Measurements from ENCODE around the gene RRP36. TPM values are rescaled to one million over a fixed set of nuclear protein-coding genes. Genes with fewer than 3 reads are reported as not detected.

Gene RRP36
- total and polyA plus RNA-seq, 4 donors: 23.4 to 33.4 (median 26.2) TPM

DNA sequence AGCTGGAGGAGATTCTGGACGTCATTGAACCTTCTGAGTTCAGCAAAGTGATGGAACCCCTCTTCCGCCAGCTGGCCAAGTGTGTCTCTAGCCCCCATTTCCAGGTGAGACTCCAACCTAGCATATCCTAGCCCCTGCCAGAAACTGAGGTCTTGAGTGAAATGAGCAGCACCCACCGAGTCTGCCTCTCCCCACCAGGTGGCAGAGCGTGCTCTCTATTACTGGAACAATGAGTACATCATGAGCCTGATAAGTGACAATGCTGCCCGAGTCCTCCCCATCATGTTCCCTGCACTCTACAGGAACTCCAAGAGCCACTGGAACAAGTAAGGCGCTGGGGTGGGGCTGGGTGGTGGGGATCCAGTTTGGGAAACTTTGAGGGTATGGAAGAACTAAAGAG, 12.3 kb upstream of the RRP36 start:
- no peaks in the 10 kb centered on the region for H3K9me3 ChIP-seq (ENCODE audit: control insufficient read depth in 4 of 4, low read length in 3 of 4)
- no peak overlapping the region for H3K27ac ChIP-seq (ENCODE audit: low read depth in 1 of 2, low read length in 2 of 2)
- peaks cover 0 to 15% (median 13%) of the 10 kb centered on the region in 4 donors for H3K4me1 ChIP-seq (ENCODE audit: control insufficient read depth in 4 of 4, insufficient read depth in 4 of 4, low read length in 3 of 4)
- no peak overlapping the region for H3K9ac ChIP-seq (ENCODE audit: low read depth in 1 of 2, low read length in 2 of 2)
- peaks cover 2 to 54% (median 31%) of the 10 kb centered on the region in 4 donors for H3K36me3 ChIP-seq (ENCODE audit: control insufficient read depth in 4 of 4, insufficient read depth in 3 of 4, low read depth in 1 of 4, low read length in 3 of 4)
- peak; percentile 44 for TF ChIP-seq CTCF (IDR thresholded peaks at IDR 0.05; ENCODE audit: low read depth, low read length, missing input control)
- TF ChIP-seq FOXA1 (IDR thresholded peaks at IDR 0.05): no peak
- no peak for TF ChIP-seq YY1 (IDR thresholded peaks at IDR 0.05)
- TF ChIP-seq, protein P1, sequence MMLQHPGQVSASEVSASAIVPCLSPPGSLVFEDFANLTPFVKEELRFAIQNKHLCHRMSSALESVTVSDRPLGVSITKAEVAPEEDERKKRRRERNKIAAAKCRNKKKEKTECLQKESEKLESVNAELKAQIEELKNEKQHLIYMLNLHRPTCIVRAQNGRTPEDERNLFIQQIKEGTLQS (IDR thresholded peaks at IDR 0.05): no peak
- TF ChIP-seq RAD21 (IDR thresholded peaks at IDR 0.05): peak; percentile 51 to 75
- no peak for TF ChIP-seq TAF1 (conservative IDR thresholded peaks at IDR 0.05)
- no peak overlapping the region for H3K4me3 ChIP-seq (ENCODE audit: low read depth in 1 of 3, low read length in 3 of 3)
- H3K27me3 ChIP-seq (ENCODE audit: control insufficient read depth in 4 of 4, insufficient read depth in 4 of 4, low read length in 3 of 4): no peaks in the 10 kb centered on the region
- WGBS: 77% methylated on average over 6 of the region's 6 CpGs
- DNase-seq (ENCODE audit: low spot score): peak; percentile 46

DNA sequence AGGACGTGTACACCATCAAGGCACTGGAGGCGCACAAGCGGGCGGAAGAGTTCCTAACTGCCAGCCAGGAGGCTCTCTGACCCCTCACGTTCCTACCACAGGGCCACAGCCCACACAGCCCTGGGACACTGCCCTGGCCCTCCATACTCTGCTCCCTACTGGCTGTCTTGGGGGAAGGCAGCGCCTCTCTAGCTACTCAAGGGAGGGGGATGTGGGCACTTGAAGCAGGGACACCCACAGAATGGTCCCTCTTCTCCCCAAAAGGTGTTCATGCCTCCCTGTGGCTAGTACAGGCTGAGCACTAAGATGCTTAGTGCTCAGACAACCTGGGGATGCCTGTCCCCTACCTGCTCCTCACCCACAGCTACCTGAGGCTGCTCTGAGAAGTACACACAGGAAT, 10.2 kb upstream of the RRP36 start:
- TF ChIP-seq CTCF (IDR thresholded peaks at IDR 0.05; ENCODE audit: low read depth, low read length, missing input control): no peak
- TF ChIP-seq SP1 (IDR thresholded peaks at IDR 0.05): no peak
- TF ChIP-seq, protein P2, sequence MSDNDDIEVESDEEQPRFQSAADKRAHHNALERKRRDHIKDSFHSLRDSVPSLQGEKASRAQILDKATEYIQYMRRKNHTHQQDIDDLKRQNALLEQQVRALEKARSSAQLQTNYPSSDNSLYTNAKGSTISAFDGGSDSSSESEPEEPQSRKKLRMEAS (IDR thresholded peaks at IDR 0.05): no peak
- TF ChIP-seq GABPA (IDR thresholded peaks at IDR 0.05 in 1 of 2, conservative IDR thresholded peaks at IDR 0.05 in 1 of 2): no peak
- no peak for TF ChIP-seq HNF4A (conservative IDR thresholded peaks at IDR 0.05)
- H3K4me3 ChIP-seq (ENCODE audit: low read depth in 1 of 3, low read length in 3 of 3): no peak overlapping the region
- H3K27ac ChIP-seq (ENCODE audit: low read depth in 1 of 2, low read length in 2 of 2): no peak overlapping the region
- H3K9ac ChIP-seq (ENCODE audit: low read depth in 1 of 2, low read length in 2 of 2): no peak overlapping the region
- H3K4me1 ChIP-seq (ENCODE audit: control insufficient read depth in 4 of 4, insufficient read depth in 4 of 4, low read length in 3 of 4): peaks cover 3 to 30% (median 23%) of the 10 kb centered on the region in 4 donors
- peaks cover 2 to 51% (median 31%) of the 10 kb centered on the region in 4 donors for H3K36me3 ChIP-seq (ENCODE audit: control insufficient read depth in 4 of 4, insufficient read depth in 3 of 4, low read depth in 1 of 4, low read length in 3 of 4)
- WGBS: 91% methylated on average over 6 of the region's 6 CpGs
- H3K27me3 ChIP-seq (ENCODE audit: control insufficient read depth in 4 of 4, insufficient read depth in 4 of 4, low read length in 3 of 4): no peaks in the 10 kb centered on the region
- no peak for DNase-seq (ENCODE audit: low spot score)
- no peaks in the 10 kb centered on the region for H3K9me3 ChIP-seq (ENCODE audit: control insufficient read depth in 4 of 4, low read length in 3 of 4)

DNA sequence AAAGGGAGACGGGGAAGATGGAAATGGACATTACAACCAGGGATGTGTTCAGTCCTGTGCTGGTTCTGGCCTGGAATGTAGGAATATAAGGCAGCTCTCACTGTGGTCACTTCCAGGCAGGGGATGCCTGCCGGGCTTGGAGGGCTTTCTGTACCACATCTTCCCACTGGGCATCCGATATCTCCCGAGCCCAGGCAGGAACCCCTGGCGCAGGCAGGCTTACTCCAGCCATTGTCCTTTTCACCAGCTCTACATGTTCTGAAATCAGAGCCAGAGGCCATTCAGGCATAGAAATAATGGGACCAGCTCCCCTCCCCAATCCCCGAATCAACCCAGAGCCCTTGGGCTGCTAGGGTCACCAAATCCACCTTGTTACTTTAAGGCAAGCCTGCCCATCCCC, 9.1 kb upstream of the RRP36 start:
- no peak overlapping the region for H3K4me3 ChIP-seq (ENCODE audit: low read depth in 1 of 3, low read length in 3 of 3)
- H3K27me3 ChIP-seq (ENCODE audit: control insufficient read depth in 4 of 4, insufficient read depth in 4 of 4, low read length in 3 of 4): no peaks in the 10 kb centered on the region
- H3K27ac ChIP-seq (ENCODE audit: low read depth in 1 of 2, low read length in 2 of 2): no peak overlapping the region
- H3K9me3 ChIP-seq (ENCODE audit: control insufficient read depth in 4 of 4, low read length in 3 of 4): no peaks in the 10 kb centered on the region
- H3K4me1 ChIP-seq (ENCODE audit: control insufficient read depth in 4 of 4, insufficient read depth in 4 of 4, low read length in 3 of 4): peaks cover 3 to 36% (median 23%) of the 10 kb centered on the region in 4 donors
- H3K9ac ChIP-seq (ENCODE audit: low read depth in 1 of 2, low read length in 2 of 2): no peak overlapping the region
- TF ChIP-seq, protein P1 (IDR thresholded peaks at IDR 0.05): no peak
- TF ChIP-seq EGR1 (IDR thresholded peaks at IDR 0.05; ENCODE audit: low read depth in 2 of 2) (no peak), NR2F2 (IDR thresholded peaks at IDR 0.05) (no peak), GABPA (IDR thresholded peaks at IDR 0.05 in 1 of 2, conservative IDR thresholded peaks at IDR 0.05 in 1 of 2) (no peak), FOXA2 (IDR thresholded peaks at IDR 0.05) (no peak), ZBTB33 (IDR thresholded peaks at IDR 0.05) (no peak), RXRA (IDR thresholded peaks at IDR 0.05) (no peak), HNF4G (IDR thresholded peaks at IDR 0.05) (no peak), TAF1 (conservative IDR thresholded peaks at IDR 0.05) (no peak), JUND (IDR thresholded peaks at IDR 0.05) (no peak), FOXA1 (IDR thresholded peaks at IDR 0.05) (no peak), RAD21 (IDR thresholded peaks at IDR 0.05) (no peak)
- peaks cover 2 to 48% (median 24%) of the 10 kb centered on the region in 4 donors for H3K36me3 ChIP-seq (ENCODE audit: control insufficient read depth in 4 of 4, insufficient read depth in 3 of 4, low read depth in 1 of 4, low read length in 3 of 4)
- WGBS: 90% methylated on average over 6 of the region's 6 CpGs
- no peak for DNase-seq (ENCODE audit: low spot score)
